ENCODE results near the gene SLC9A9. TPM values are rescaled to one million over a fixed set of nuclear protein-coding genes. Genes with fewer than 3 reads are reported as not detected.

SLC9A9 gene
- total and polyA plus RNA-seq, 2 of the 8 experiments (the other 6 are each of a cell fraction or from before 2014, with no cell fraction given): 0.48 to 1.1 TPM

- TF ChIP-seq CHD7 (IDR thresholded peaks at IDR 0.05; ENCODE audit: insufficient replicate concordance, low read length) (no peak), TEAD4 (IDR thresholded peaks at IDR 0.05; ENCODE audit: low read depth, low read length) (no peak), NANOG (IDR thresholded peaks at IDR 0.05; ENCODE audit: insufficient read depth, low read depth, low read length, poor library complexity, severe bottlenecking) (no peak)
These were observed 254.1 kb downstream of the SLC9A9 start (continued) for GRCh38 chr3:143594206-143594605.
